HG03439 (cell line): ENCODE results near the gene TM7SF2.

ENCODE experiments used
- ATAC-seq: cut with Tn5 transposase; IDR thresholded peaks from one replicate; pipeline ENCODE4 v1.9.1; 2021; ENCODE audit warnings: mild to moderate bottlenecking, moderate library complexity; ENCODE audit not compliant: unreplicated experiment

Gene TM7SF2

DNA sequence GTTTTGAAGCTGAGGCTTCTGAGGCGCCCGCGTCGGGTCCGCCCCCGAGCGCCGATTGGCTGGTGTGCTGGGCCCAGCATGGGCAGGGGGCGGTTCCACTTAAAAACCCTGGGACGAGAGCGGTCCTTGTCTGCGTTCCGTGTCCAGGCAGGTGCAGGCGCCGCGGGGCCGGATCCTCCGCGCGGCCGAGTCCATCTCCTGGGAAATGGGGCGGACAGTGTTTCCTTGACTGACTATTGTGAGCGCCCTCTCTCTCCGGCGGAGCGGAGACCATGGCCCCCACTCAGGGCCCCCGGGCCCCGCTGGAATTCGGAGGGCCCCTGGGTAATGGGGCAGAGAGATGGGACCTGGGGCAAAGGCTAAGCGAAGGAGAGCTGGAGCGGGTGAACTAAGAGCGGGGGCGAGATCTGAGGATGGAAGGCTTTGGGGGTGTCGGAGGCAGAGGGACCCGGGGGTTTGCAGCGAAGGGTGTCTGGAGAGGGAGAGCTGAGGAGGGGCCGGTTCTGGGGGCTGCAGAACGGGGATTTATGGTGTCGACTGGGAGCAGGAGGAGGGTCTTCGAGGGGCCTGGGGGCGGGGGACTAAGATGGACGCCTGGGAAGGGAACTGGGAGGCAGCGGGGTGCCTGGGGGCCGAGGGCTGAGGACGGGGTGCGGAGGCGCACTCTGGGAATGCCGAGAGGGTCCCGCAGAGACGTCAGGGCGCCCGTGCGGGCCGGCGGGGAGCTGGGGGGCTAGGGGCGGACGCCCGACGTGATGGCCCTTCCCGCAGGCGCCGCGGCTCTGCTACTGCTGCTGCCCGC lies at the start of gene TM7SF2:
TM7SF2 (plus strand) TSS at position 129 of the 802 bp plus-strand sequence; CDS start at position 273, 144 bp downstream.
- peak; percentile 53 for ATAC-seq

GRCh38 chr11:65063532-65063931 lies 48.1 kb upstream of the TM7SF2 start:
- no peak for ATAC-seq

- ATAC-seq: no peak
Observed at GRCh38 chr11:65064847-65065240, 46.8 kb upstream of the TM7SF2 start.

DNA sequence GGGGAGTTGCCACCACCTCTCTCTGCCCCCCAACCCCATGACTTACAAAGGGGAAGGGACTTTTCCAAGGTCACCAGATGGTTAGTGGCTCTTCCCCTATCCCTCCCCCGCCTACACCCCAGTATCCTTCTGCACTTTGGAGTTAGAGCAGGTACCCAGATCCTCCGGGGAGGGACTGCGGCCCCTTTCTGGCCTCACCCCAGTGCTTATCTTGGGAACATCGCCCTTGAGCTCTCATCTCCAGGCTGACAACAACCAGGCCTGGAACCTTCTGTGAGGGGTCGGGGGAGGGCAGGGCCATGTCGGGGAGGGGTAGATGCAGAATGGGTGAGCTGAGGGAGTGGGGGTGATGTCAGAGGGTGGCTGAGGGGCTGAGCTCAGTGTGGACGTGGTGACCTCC lies 45.8 kb upstream of the TM7SF2 start:
- ATAC-seq: no peak

DNA sequence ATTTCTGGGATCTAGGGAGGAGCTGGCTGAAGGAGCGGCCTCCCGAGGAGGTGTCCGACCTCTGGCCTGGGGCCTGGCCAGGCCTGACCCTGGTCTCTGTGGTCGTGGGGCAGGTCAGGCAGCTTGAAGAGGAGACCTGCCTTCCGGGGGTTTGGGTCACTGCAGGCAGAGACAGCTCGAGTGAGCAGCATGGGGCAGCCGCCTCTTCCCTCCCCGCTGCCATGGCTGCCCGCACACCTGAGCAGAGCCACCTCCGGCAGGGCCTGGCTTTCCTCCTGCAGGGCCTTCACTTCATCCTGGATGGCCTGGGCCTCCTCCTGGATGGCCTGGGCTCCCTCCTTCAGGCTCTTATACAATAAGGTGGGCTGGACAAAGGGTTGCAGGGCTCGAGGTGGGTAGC lies 45.4 kb upstream of the TM7SF2 start:
- ATAC-seq: no peak

DNA sequence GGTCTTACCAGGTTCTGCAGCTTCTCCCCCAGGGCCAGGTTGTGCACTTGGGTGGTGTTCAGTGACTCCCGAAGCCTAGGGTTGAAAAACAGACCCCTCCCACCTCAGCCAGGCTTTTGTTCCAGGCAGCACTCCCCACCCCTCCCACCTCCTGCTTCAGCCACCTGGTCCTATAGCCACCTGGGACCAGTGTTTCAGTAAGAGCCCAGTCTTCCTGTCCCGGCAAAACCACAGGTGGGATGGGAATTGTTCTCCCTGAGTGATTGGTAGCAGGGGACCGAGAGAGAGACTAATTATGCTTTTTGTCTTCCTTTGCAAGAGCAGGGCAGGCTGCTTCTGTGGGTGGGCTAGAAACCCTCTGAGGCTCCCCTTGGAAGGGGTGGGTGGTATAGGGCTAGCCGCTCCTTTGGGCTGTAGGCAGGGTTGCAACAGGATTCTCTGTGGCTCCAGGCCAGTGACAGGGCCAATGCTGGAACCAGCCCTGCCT lies 44.8 kb upstream of the TM7SF2 start:
- ATAC-seq: no peak

DNA sequence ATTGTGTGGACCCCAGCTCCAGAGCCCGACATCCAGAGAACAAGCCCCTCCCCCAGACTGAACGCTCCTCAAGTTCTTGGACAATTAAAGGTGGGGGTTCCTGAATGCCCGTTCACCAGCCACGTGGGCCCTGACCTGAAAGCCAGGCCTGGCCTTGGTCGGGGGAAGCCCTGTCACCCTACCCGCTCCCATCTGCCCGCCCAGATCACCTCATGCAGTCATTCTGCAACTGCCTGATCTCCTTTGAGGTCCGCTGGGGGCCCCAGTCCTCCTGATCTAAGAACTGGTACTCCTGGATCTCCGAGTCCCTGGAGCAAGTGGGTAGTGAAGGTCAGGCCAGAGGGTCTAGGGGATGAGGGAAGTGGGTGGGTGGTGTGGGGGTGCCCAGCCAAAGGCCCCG lies 44.2 kb upstream of the TM7SF2 start:
- no peak for ATAC-seq

DNA sequence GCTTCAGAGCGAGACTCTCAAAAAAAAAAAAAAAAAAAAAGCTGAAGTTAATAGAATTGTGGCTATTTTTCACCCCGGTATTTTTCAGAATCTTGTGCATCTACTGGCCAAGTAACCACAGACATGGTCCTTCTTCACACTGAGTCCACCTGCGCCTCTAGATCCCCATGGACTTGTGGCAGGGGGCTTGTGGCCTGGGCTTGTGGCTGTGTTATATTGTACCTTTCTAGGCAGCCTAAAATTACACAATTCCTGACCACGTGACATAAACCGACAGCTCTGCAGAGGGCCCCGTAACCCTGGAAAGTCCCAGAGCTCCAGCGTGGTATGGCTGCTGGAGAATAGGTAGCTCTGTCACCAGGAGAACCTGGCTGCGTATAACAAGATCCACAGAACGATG lies 42.5 kb upstream of the TM7SF2 start:
- no peak for ATAC-seq

DNA sequence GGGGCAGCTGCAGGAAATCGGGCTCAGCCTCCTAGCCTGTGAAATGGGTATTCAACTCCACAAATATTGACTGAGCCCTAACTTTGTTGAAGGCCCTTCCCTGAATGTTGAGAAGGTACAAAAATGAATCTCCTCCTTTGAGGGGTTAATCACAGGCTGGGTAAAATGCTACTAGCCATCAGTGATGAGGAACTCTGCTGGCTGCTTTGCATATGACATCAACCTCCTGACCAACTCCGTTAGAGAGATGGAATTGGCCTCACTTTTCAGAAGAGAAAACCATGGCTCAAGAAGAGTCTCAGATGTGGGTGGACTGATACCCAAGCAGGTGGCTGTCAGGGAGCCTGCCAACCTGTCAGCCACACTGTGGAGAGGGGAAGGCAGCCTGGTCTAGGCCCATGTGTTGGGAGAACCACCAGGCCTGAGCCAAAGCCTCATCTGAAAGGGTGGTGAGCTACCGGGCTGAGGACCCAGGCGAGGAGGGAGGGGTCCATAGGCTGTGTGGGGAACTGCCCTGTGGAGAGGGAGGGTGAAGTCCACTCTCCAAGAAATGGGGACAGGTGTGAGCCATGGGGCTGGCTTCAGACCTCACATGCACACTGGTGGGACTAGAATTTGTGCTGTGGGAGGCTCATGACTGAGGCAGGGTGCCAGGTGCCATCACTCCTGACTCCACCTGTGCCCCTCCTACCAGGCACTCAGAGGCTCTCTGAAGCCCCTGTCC lies 39.6 kb upstream of the TM7SF2 start:
- ATAC-seq: no peak

- no peak for ATAC-seq
Observed at GRCh38 chr11:65072631-65072966, 39.1 kb upstream of the TM7SF2 start.

- no peak for ATAC-seq
Observed at GRCh38 chr11:65077451-65077850, 34.2 kb upstream of the TM7SF2 start.

DNA sequence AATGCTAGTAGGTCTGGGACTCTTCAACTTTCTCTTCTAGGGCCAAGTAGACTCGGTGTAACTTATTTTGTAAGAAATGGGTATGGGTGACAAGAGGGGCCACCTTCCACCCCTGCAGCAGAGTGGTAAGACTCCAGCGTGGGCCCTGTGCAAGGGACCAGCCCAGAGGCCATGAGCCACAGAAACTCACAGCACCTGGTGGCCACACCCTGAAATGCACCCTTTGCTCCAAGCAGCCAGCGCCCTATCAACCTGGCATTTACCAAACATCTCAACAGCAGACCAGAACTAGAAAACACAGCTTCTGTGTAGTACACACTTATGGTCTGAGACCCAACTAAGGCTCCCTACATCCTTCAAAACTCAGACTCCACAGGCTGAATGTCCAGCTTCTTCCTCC lies 33.5 kb upstream of the TM7SF2 start:
- no peak for ATAC-seq

DNA sequence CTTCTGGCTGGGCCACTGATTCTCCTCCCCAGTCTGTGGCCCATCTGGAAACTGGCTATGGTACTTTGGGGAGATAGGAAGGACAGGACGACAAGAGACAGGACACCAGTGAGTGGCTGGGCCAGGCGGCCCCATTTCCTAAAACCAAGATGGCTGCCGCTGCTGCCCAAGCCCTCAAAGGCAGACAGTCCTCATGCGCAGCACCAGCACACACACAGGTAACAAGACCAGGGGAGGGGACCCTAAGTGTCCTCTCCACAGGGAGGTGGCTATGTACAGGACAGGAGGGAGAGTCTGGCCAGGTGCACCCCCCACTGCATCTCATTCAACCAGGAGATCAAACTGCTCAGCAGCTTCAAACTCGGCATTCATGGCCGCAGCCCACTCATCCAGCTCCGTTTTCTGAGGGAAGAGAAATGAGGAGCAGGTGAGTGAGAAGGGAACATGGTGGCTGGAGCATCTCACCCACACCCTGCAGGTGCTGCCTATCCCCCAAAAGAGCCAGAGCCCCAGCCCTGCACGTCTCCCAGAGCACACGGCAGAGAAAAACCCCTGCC lies 32.8 kb upstream of the TM7SF2 start:
- ATAC-seq: no peak

- peak; percentile 14 for ATAC-seq
Observed at GRCh38 chr11:65083134-65083833, 28.4 kb upstream of the TM7SF2 start.

DNA sequence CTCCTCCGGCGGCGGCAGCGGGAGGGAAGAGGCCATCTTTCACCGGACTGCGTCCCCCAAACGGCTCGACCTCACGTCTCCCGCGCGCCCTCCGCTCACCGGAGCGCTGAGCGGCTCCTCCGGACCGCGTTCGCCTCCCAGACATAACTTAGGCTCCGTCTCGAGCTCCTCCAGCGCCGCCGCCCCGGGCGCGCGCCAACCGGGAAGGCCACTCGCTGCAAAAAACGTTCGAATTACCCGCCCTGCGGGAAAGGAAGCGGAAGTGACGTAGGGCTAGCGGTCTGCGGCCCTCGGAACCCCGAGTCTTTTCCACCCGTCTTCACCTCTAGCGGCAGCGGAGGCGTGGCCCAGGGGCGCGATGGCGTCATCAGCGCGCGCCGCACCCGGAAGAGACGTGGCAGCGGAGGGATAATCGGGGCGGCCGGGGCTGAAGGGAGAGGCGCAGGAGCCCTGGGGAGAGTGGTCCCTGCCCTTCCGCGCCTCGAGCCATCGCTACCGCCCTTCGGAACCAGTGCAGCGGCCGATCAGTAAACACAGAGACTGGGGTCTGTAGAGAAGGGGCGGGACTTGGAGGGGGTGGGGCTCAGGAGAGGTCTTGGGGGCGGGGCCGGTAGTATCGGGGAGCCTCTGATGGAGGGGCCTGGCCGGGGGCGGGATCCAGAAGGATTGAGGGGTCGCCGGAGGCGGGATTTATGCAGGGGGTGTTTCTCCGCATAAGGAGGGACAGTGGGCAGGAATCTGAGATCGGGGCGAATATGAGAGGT lies 27.7 kb upstream of the TM7SF2 start, which contains the start of the genes CDCA5 and ZFPL1:
CDCA5 (minus strand) TSS at position 207 of the 764 bp plus-strand sequence; CDS start at position 145, 62 bp downstream.
ZFPL1 (plus strand) TSS at position 389 of the 764 bp plus-strand sequence. CDS start 477 bp downstream, outside the sequence.
- ATAC-seq: peak; percentile 80

DNA sequence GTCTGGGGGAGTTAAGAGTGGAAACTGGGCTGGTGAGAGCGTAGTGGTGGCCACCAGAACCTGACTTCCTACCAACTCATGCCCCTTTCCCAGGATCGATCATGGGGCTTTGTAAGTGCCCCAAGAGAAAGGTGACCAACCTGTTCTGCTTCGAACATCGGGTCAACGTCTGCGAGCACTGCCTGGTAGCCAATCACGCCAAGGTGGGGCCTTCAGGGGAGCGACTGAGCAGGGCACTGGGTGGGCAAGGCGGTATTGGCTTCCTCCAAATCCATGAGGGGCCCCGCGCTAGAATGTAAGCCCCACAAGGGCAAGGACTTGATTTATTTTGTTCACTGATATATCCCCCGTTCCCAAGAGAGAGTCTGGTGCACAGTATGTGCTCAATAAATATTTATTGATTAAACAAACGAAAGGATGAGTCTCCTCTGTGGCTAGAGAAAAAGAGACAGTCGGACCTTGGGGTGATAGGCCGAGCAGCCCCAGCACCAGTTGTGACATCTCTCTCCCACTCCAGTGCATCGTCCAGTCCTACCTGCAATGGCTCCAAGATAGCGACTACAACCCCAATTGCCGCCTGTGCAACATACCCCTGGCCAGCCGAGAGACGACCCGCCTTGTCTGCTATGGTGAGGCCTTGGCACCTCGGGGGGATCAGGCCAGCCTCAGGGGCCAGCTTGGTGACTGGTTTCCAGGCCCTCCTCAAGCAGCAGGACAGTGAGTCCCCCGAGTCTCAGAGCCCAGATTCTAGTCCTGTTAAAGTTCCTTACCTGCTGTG lies 26.9 kb upstream of the TM7SF2 start:
- ATAC-seq: no peak

GRCh38 chr11:65085446-65085845 lies 26.2 kb upstream of the TM7SF2 start:
- ATAC-seq: no peak

GRCh38 chr11:65086809-65087208 lies 24.9 kb upstream of the TM7SF2 start:
- no peak for ATAC-seq

GRCh38 chr11:65087216-65087615 lies 24.5 kb upstream of the TM7SF2 start:
- no peak for ATAC-seq

- no peak for ATAC-seq
Observed at GRCh38 chr11:65087827-65088226, 23.8 kb upstream of the TM7SF2 start.
